ENCODE data around the gene MAOA.

DNA sequence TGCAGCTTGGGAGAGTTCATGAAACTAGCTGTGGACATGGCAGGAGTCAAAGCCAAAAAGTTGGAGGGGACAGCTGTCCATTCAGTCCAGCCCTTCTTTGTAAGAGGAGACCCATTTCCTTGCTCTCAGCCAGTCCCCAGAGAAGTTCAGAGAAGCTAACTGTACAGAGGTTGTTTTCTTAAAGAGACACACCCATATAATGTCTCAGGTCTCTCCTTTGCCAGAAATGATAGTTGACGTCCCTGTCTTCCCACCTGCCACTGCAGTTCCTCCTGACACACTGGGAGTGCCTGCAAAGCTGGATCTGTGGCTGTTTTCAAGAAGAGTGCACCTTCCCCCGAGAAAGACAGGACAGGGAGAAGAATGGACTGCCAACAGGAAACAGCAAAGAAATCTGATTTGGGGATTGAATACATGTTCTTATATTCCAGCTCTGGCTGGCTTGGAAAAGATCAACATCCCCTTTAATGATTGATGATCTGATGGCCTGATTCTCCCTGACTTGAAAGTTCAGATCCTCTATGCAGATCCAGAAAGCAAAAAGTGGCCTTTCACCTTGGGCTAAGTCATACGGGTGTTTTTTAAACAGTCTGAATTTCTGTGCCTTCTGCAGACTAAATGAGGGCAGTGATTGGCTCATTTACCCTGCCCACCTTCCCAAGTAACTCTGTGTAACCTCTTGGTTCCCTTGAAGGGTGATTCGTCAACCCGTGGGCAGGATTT is 87.2 kb downstream of the MAOA start:
- TF ChIP-seq EZH2 (IDR thresholded peaks at IDR 0.05) (no peak), POLR2AphosphoS5 (IDR thresholded peaks at IDR 0.05; ENCODE audit: borderline replicate concordance, low read depth, low read length) (no peak)

All from SK-N-MC (cell line).